HCT116 (cell line): ENCODE measurements around the gene RFX3. TPM values are rescaled to one million over a fixed set of nuclear protein-coding genes. Genes with fewer than 3 reads are reported as not detected.

Experiments used
- ATAC-seq: fragments of 200-7000 bp; cut with Tn5 transposase; 2 replicates; pipeline ENCODE4 v1.9.1; 2020; ENCODE audit warnings: mild to moderate bottlenecking, moderate library complexity
- BruUV-seq: library from RNA; stranded (reverse); fragments of 400-500 nt; replicated peaks from 2 replicates; lab custom pipeline; 2021; lab: Mats Ljungman, UMichigan
- CTCF ChIA-PET: fragments of 300-600 bp; sonication (Branson Sonifier 250); formaldehyde crosslinking; loops from one replicate; lab custom pipeline; 2021; ENCODE audit warnings: antibody characterized with exemption; lab: Charles Lee
- POLR2A ChIA-PET: fragments of 300-600, 350-600 bp; sonication (Branson Sonifier 250); formaldehyde crosslinking; loops from one replicate; lab custom pipeline; 2021; ENCODE audit warnings: antibody characterized with exemption; lab: Charles Lee
- RAD21 ChIA-PET, 2 experiments: fragments of 300-600 bp; sonication (Branson Sonifier 250); formaldehyde crosslinking; loops; one replicate each; lab custom pipeline; 2023; ENCODE audit warnings: low total read pairs in 2 of 2; ENCODE audit not compliant: uncharacterized antibody in 2 of 2, unreplicated experiment in 2 of 2, low non-redundant PET in 1 of 2; lab: Charles Lee
- DNase-seq: peaks from one replicate; pipeline ENCODE4 v3.0.0-alpha.2; 2010; ENCODE audit warnings: low read depth, low spot score
- H2AFZ ChIP-seq: fragments of 200-600 bp; shearing (Covaris generic), sonication (generic); 2 replicates; pipeline ENCODE4 v1.6.1; 2017; ENCODE audit warnings: low read depth, mixed run types, mixed read lengths, antibody characterized with exemption, low read length; ENCODE audit not compliant: poor library complexity, severe bottlenecking
- H3K27ac ChIP-seq: 2 replicates; pipeline ENCODE4 v1.5.1; 2012; ENCODE audit warnings: low read depth, low read length
- H3K27me3 ChIP-seq: fragments of 200-600 bp; sonication (generic); 2 replicates; pipeline ENCODE4 v1.6.1; 2016; ENCODE audit warnings: mixed run types, low read length, mixed read lengths; ENCODE audit not compliant: insufficient read depth
- H3K36me3 ChIP-seq, 2 experiments: fragments of 200-500 bp in 1 of 2; fragments of 200-600 bp in 1 of 2; sonication (Bioruptor generic) in 1 of 2; sonication (generic) in 1 of 2; 2 replicates each; pipeline versions ENCODE4 v1.5.1 to v1.6.1; 2014 to 2016; ENCODE audit warnings: low read length in 2 of 2, inconsistent platforms in 1 of 2, mixed read lengths in 1 of 2, mixed run types in 1 of 2; ENCODE audit not compliant: insufficient read depth in 2 of 2, control insufficient read depth in 1 of 2
- H3K4me1 ChIP-seq, 2 experiments: fragments of 200-600 bp in 1 of 2; sonication (generic) in 1 of 2; 2 replicates each; pipeline versions ENCODE4 v1.5.1 to v1.6.1; 2012 to 2017; ENCODE audit warnings: low read length in 2 of 2, inconsistent platforms in 1 of 2, mild to moderate bottlenecking in 1 of 2, mixed read lengths in 1 of 2, mixed run types in 1 of 2, moderate library complexity in 1 of 2; ENCODE audit not compliant: insufficient read depth in 2 of 2, control insufficient read depth in 1 of 2
- H3K4me2 ChIP-seq: fragments of 200-600 bp; sonication (generic); 2 replicates; pipeline ENCODE4 v1.6.1; 2017; ENCODE audit warnings: mixed run types, low read length, mixed read lengths
- H3K4me3 ChIP-seq, 2 experiments: fragments of 200-600 bp in 1 of 2; sonication (generic) in 1 of 2; replicated peaks in 1 of 2; 2 replicates each; pipeline ENCODE4 v1.5.1; 2011 to 2016; ENCODE audit warnings: low read length in 2 of 2, control low read depth in 1 of 2, low read depth in 1 of 2, mild to moderate bottlenecking in 1 of 2, mixed read lengths in 1 of 2, mixed run types in 1 of 2
- H3K79me2 ChIP-seq: fragments of 200-600 bp; sonication (generic); 2 replicates; pipeline ENCODE4 v1.6.1; 2017; ENCODE audit warnings: mild to moderate bottlenecking, mixed run types, low read length, moderate library complexity, mixed read lengths; ENCODE audit not compliant: insufficient read depth
- H3K9ac ChIP-seq: fragments of 200-600 bp; sonication (generic); 2 replicates; pipeline ENCODE4 v1.6.1; 2016; ENCODE audit warnings: low read length, mixed read lengths
- H3K9me2 ChIP-seq: fragments of 200-600 bp; sonication (generic), shearing (Covaris generic); 2 replicates; pipeline ENCODE4 v1.6.1; 2017; ENCODE audit warnings: mixed run types, mild to moderate bottlenecking, moderate library complexity; ENCODE audit not compliant: insufficient read depth
- H3K9me3 ChIP-seq, 2 experiments: fragments of 200-500 bp in 1 of 2; fragments of 200-600 bp in 1 of 2; sonication (Bioruptor generic) in 1 of 2; sonication (generic) in 1 of 2; 2 replicates each; pipeline ENCODE4 v1.6.1; 2014 to 2017; ENCODE audit warnings: low read length in 2 of 2, mixed read lengths in 2 of 2, inconsistent platforms in 1 of 2, low read depth in 1 of 2, mild to moderate bottlenecking in 1 of 2, mixed run types in 1 of 2, moderate library complexity in 1 of 2; ENCODE audit not compliant: control insufficient read depth in 1 of 2, insufficient read depth in 1 of 2
- H4K20me1 ChIP-seq: fragments of 200-600 bp; sonication (generic), shearing (Covaris generic); 2 replicates; pipeline ENCODE4 v1.6.1; 2017; ENCODE audit warnings: mixed run types, mild to moderate bottlenecking, moderate library complexity; ENCODE audit not compliant: insufficient read depth
- CBX3 ChIP-seq: IDR thresholded peaks from 2 replicates; pipeline ENCODE4 v1.6.1; 2012; ENCODE audit warnings: low read depth
- EGR1 ChIP-seq: IDR thresholded peaks from 2 replicates; pipeline ENCODE4 v1.6.1; 2012; ENCODE audit warnings: low read depth
- EZH2phosphoT487 ChIP-seq: fragments of 200-600 bp; IDR thresholded peaks from 2 replicates; pipeline ENCODE4 v1.6.1; 2018; ENCODE audit warnings: antibody characterized with exemption, borderline replicate concordance
- FOSL1 ChIP-seq: IDR thresholded peaks from 2 replicates; pipeline ENCODE4 v1.6.1; 2012; ENCODE audit warnings: low read depth
- RAD21 ChIP-seq: IDR thresholded peaks from 2 replicates; pipeline ENCODE4 v1.6.1; 2012; ENCODE audit warnings: low read depth, mild to moderate bottlenecking
- SIN3A ChIP-seq: IDR thresholded peaks from 2 replicates; pipeline ENCODE4 v1.6.1; 2012; ENCODE audit warnings: low read depth
- SP1 ChIP-seq: IDR thresholded peaks from 2 replicates; pipeline ENCODE4 v1.6.1; 2012; ENCODE audit warnings: low read depth
- TCF7L2 ChIP-seq: IDR thresholded peaks from 2 replicates; pipeline ENCODE4 v1.7.0; 2011; ENCODE audit warnings: borderline replicate concordance, inconsistent platforms; ENCODE audit not compliant: insufficient read depth, insufficient read length; ENCODE audit errors: extremely low read depth
- intact Hi-C: fragments of 100-400 bp; cut with micrococcal nuclease; formaldehyde crosslinking; loops from 2 replicates; pipeline ENCODE4 v1.10.0; 2022
- total RNA-seq: library from RNA; stranded (reverse); gene quantifications from one replicate; pipeline ENCODE4 v1.2.1, GENCODE V29; 2021; ENCODE audit not compliant: unreplicated experiment
- TF ChIP-seq, protein P1 (sequence below): IDR thresholded peaks from 2 replicates; pipeline ENCODE4 v1.6.1; 2012

The RFX3 gene
- total RNA-seq, 1 experiment from 2014 or later: 11.8 TPM

DNA sequence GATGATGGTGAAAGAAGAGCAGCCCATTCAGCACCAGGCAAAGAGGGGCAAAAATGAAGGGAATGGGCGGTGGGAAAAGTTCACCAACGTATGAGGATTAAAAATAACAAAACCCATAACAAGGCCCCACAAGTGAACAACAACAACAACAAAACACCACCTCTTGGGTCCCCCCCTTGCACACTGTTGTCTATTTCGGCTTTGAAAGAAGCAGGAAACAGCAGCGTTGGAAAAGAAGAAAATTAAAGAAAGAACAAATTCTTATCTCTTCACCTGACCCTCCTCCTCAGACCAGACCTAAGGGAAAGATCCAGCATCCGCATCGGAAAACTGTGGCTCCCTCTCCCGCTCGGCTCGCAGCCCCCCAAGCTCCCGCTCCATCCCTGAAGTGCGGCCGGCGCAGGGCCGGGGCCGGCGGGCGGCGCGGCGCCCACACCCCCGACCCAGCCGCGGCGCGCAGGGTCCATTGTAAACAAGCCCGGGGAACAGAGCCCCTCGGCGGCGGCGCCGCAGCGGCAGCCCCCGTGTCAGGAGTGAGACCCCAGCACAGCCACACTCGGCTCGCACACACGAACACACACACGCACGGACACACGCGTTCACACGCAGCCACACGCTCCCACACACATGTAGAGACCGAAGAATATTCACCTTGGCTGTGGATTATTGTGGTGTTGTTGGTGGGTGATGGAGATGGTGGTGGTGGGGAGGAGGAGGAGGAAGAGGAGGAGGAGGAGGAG lies 535 bp downstream of the RFX3 start:
- intact Hi-C loops: loop anchor here (10.0 kb wide), 2 partner anchors 280 to 670 kb away; no protein-coding TSS in a partner anchor
- Histone ChIP-seq H3K4me1 (peaks cover 3 to 22% of the 10 kb centered on the region in 2 experiments; a peak in 2 of 4 replicates), H3K9me2 (no peaks in the 10 kb centered on the region), H3K4me2 (peak overlapping the region; percentile 97), H2AFZ (no peak overlapping the region), H3K79me2 (peaks cover 55% of the 10 kb centered on the region), H3K4me3 (peak overlapping the region; percentile 89 to 90), H3K27ac (peak overlapping the region; percentile 98), H3K9ac (peak overlapping the region; percentile 99), H3K27me3 (no peaks in the 10 kb centered on the region), H4K20me1 (no peaks in the 10 kb centered on the region), H3K9me3 (no peaks in the 10 kb centered on the region), H3K36me3 (no peaks in the 10 kb centered on the region; a peak in 1 of 4 replicates)
- no TSS peak for BruUV-seq
- no peak for DNase-seq
- ATAC-seq: peak; percentile 13; the same call in 1 of the 2 replicates
- ChIA-PET RAD21 (no interaction called here), POLR2A (interaction anchor here (1.7 kb wide), 1 partner anchor 30 kb away, joined by 6 read pairs; no protein-coding TSS in a partner anchor), CTCF (no interaction called here)
- TF ChIP-seq EGR1: no peak
- TF ChIP-seq CBX3: no peak
- no peak for TF ChIP-seq RAD21

DNA sequence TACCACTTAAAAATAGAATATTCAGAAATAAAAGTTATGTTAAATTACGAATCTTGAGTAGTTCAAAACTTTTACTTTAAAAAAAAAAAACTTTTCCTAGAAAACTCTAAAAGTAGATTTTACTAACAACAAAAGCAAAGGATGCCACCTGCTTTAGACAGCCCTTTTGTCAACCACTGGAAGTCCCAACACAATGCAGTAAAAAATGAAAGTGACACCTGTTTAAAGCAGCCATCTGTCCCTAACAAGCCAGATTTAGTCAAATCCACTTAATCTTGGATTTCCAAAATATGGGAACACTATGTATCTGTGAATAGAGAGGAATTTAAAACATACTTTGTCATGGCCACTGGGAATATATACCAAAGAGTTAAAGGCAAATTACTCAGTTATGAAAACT lies 3.8 kb downstream of the RFX3 start:
- intact Hi-C loops: loop anchor here (10.0 kb wide), 2 partner anchors 277 to 667 kb away; no protein-coding TSS in a partner anchor

More for the DNA sequence above, 3.8 kb downstream of the RFX3 start:
- no TSS peak for BruUV-seq
- POLR2A ChIA-PET: no interaction called here
- H3K36me3 ChIP-seq: no peaks in the 10 kb centered on the region
- H3K9me3 ChIP-seq: no peaks in the 10 kb centered on the region
- no peak for DNase-seq
- no peak overlapping the region for H3K27ac ChIP-seq
- no peak overlapping the region for H2AFZ ChIP-seq
- peaks cover 56% of the 10 kb centered on the region for H3K79me2 ChIP-seq
- H3K4me1 ChIP-seq: peaks cover 0 to 8% of the 10 kb centered on the region in 2 experiments; a peak in 1 of 4 replicates
- TF ChIP-seq TCF7L2 (no peak), SP1 (no peak), EZH2phosphoT487 (no peak), EGR1 (no peak), SIN3A (no peak), CBX3 (no peak), FOSL1 (no peak)
- TF ChIP-seq, protein P1, sequence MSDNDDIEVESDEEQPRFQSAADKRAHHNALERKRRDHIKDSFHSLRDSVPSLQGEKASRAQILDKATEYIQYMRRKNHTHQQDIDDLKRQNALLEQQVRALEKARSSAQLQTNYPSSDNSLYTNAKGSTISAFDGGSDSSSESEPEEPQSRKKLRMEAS: no peak
- no peaks in the 10 kb centered on the region for H3K27me3 ChIP-seq
- H3K9me2 ChIP-seq: no peaks in the 10 kb centered on the region
- no peak overlapping the region for H3K4me2 ChIP-seq
- H3K4me3 ChIP-seq: no peak overlapping the region
- RAD21 ChIA-PET: no interaction called here
- no peak overlapping the region for H3K9ac ChIP-seq
- no peaks in the 10 kb centered on the region for H4K20me1 ChIP-seq
- CTCF ChIA-PET: no interaction called here
- ATAC-seq: no peak
